Mesendoderm (in vitro differentiated cells): ENCODE measurements around the gene KRTAP3-1. TPM values are rescaled to one million over a fixed set of nuclear protein-coding genes. Genes with fewer than 3 reads are reported as not detected.
"Not testable (repeated sequence)": the region's sequence is repeated elsewhere in the genome, so short reads cannot be mapped to it uniquely, and the experiment has no call there.

Source experiments
- DNase-seq: peaks from one replicate; pipeline ENCODE4 v3.0.0; 2013
- H2AK5ac ChIP-seq: 2 replicates; pipeline ENCODE4 v1.6.1; 2013; ENCODE audit warnings: low read length, inconsistent platforms
- H2BK120ac ChIP-seq: 2 replicates; pipeline ENCODE4 v1.6.1; 2013; ENCODE audit warnings: low read depth, mild to moderate bottlenecking, low read length, moderate library complexity, mixed read lengths
- H2BK15ac ChIP-seq: replicated peaks from 2 replicates; pipeline ENCODE4 v1.6.1; 2013; ENCODE audit warnings: low read depth, mild to moderate bottlenecking, moderate library complexity
- H2BK5ac ChIP-seq: 2 replicates; pipeline ENCODE4 v1.6.1; 2013; ENCODE audit warnings: low read length, inconsistent platforms
- H3K18ac ChIP-seq: 2 replicates; pipeline ENCODE4 v1.6.1; 2013; ENCODE audit warnings: mild to moderate bottlenecking, low read length, mixed read lengths
- H3K23ac ChIP-seq: one replicate; pipeline ENCODE4 v1.6.1; 2013; ENCODE audit warnings: low read length
- H3K27ac ChIP-seq: 2 replicates; pipeline ENCODE4 v1.5.1; 2013; ENCODE audit warnings: low read depth, mild to moderate bottlenecking, inconsistent platforms, low read length, moderate library complexity
- H3K27me3 ChIP-seq: 2 replicates; pipeline ENCODE4 v1.6.1; 2013; ENCODE audit warnings: low read length, control low read depth, mild to moderate bottlenecking, inconsistent platforms; ENCODE audit not compliant: insufficient read depth, poor library complexity
- H3K36me3 ChIP-seq: 2 replicates; pipeline ENCODE4 v1.6.1; 2013; ENCODE audit warnings: low read length, inconsistent platforms; ENCODE audit not compliant: control insufficient read depth, insufficient read depth
- H3K4ac ChIP-seq: one replicate; pipeline ENCODE4 v1.6.1; 2013; ENCODE audit warnings: low read depth, mild to moderate bottlenecking, low read length, moderate library complexity
- H3K4me1 ChIP-seq: 2 replicates; pipeline ENCODE4 v1.6.1; 2013; ENCODE audit warnings: low read depth, low read length, inconsistent platforms; ENCODE audit not compliant: control insufficient read depth
- H3K4me2 ChIP-seq: 2 replicates; pipeline ENCODE4 v1.6.1; 2013; ENCODE audit warnings: low read length
- H3K4me3 ChIP-seq: 2 replicates; pipeline ENCODE4 v1.5.1; 2013; ENCODE audit warnings: mild to moderate bottlenecking, low read length
- H3K56ac ChIP-seq: one replicate; pipeline ENCODE4 v1.6.1; 2013; ENCODE audit warnings: low read length
- H3K79me1 ChIP-seq: 2 replicates; pipeline ENCODE4 v1.6.1; 2013; ENCODE audit warnings: low read length, inconsistent platforms
- H3K79me2 ChIP-seq: 2 replicates; pipeline ENCODE4 v1.6.1; 2013; ENCODE audit warnings: mild to moderate bottlenecking, low read length; ENCODE audit not compliant: control insufficient read depth, insufficient read depth
- H3K9ac ChIP-seq: 2 replicates; pipeline ENCODE4 v1.6.1; 2013; ENCODE audit warnings: low read length, inconsistent platforms
- H4K5ac ChIP-seq: one replicate; pipeline ENCODE4 v1.6.1; 2013; ENCODE audit warnings: low read length
- H4K8ac ChIP-seq: one replicate; pipeline ENCODE4 v1.6.1; 2013; ENCODE audit warnings: low read depth, mild to moderate bottlenecking, control low read depth, low read length, moderate library complexity
- WGBS: extraction: QIAGEN DNeasy Blood & Tissue Kit; methylation state at CpG from one replicate; pipeline ENCODE4 v1.1.7; 2013; ENCODE audit warnings: low lambda C conversion rate, missing lambda C conversion rate; ENCODE audit not compliant: insufficient coverage; ENCODE audit errors: extremely low coverage; 5-methylcytosine and 5-hydroxymethylcytosine counted together
- polyA plus RNA-seq, 2 experiments: library from polyadenylated mRNA; stranded (reverse); fragments of 200-250 nt; gene quantifications; one replicate each; pipeline ENCODE4 v1.2.3, GENCODE V29; 2013

The KRTAP3-1 gene
- polyA plus RNA-seq (2013, experiment 1 of 2): not detected
- not detected for polyA plus RNA-seq (2013, experiment 2 of 2)

DNA sequence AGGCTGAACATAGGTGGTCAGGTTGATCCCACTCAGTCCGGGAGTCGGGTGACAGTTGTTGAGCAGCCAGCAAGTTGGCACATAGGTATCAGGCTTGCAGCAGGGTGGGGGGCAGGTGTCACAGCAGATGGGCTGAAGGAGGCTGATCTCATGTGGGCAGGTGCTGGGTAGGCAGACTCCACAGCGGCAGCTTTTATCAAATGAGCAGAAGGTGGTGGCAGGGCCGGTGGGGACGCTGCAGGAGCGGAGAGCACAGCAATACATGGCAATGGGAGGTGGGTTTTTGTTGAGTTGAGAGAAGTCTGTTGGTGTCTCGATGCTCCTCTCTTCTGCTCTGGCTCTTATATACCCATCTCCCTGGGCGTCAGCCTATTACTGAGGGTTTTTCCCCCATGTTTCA lies at the start of gene KRTAP3-1:
KRTAP3-1 (minus strand) TSS at position 318 of the 400 bp plus-strand sequence; CDS start at position 264, 54 bp downstream.
- no peak within 1 kb of the TSS for H2BK15ac ChIP-seq
- H3K56ac ChIP-seq: no peak within 1 kb of the TSS
- H3K79me1 ChIP-seq: no peaks in the 10 kb centered on the region
- H3K27ac ChIP-seq: no peak within 1 kb of the TSS
- H3K79me2 ChIP-seq: no peaks in the 10 kb centered on the region
- H3K9ac ChIP-seq: no peak within 1 kb of the TSS
- no peak within 1 kb of the TSS for H2BK5ac ChIP-seq
- no peaks in the 10 kb centered on the region for H3K4me1 ChIP-seq
- no peak within 1 kb of the TSS for H2BK120ac ChIP-seq
- no peak for DNase-seq
- no peak within 1 kb of the TSS for H3K4me3 ChIP-seq
- no peak within 1 kb of the TSS for H3K23ac ChIP-seq
- no CpG with 5 or more reads among the region's 8 CpGs for WGBS
- H4K5ac ChIP-seq: no peak within 1 kb of the TSS
- no peak within 1 kb of the TSS for H3K4ac ChIP-seq
- no peaks in the 10 kb centered on the region for H3K27me3 ChIP-seq
- no peak within 1 kb of the TSS for H4K8ac ChIP-seq
- H2AK5ac ChIP-seq: no peak within 1 kb of the TSS
- H3K4me2 ChIP-seq: no peak within 1 kb of the TSS
- no peaks in the 10 kb centered on the region for H3K36me3 ChIP-seq
- H3K18ac ChIP-seq: no peak within 1 kb of the TSS

DNA sequence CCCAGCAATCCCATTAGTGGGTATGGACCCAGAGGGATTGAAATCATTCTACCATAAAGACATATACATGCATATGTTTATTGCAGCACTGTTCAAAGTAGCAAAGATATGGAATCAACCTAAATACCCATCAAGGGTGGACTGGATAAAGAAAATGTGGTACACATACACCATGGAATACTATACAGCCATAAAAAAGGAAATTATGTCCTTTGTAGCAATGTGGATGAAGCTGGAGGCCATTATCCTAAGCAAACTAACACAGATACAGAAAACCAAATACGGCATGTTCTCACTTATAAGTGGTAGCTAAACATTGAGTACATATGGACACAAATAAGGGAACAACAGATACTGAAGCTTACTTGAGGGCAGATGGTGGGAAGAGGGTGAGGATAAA lies 48.6 kb upstream of the KRTAP3-1 start:
- Histone ChIP-seq H3K27me3 (no peaks in the 10 kb centered on the region), H3K4me1 (no peaks in the 10 kb centered on the region), H3K79me2 (no peaks in the 10 kb centered on the region), H2BK5ac (no peak overlapping the region), H3K4ac (no peak overlapping the region), H3K27ac (no peak overlapping the region), H3K56ac (no peak overlapping the region), H3K79me1 (no peaks in the 10 kb centered on the region), H2BK15ac (no peak overlapping the region), H2AK5ac (no peak overlapping the region), H3K9ac (no peak overlapping the region), H3K4me3 (no peak overlapping the region), H4K8ac (no peak overlapping the region), H3K4me2 (no peak overlapping the region), H3K36me3 (no peaks in the 10 kb centered on the region), H3K23ac (no peak overlapping the region), H3K18ac (no peak overlapping the region), H4K5ac (no peak overlapping the region), H2BK120ac (no peak overlapping the region)
- DNase-seq: no peak
- WGBS: no CpG with 5 or more reads among the region's 1 CpG

DNA sequence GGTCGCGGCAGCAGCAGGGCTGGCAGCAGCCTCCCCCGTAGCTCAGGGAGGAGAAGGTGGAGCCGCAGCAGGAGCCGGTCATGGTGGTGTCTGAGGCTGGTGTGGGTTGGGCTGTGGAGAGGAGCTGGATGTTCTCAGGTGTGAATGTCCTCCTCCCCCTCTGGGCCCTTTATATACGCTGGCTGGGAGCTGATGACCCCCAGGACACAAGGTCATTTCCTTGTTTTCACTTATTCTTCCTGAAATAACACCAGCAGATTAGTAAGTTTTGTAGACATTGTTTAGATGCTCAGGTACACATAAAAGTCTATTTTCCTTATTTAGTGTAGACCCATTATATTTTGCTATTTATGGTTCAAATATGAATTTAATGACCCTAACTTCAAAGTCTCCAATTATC lies 46.2 kb upstream of the KRTAP3-1 start, which contains the start of gene KRTAP2-2:
KRTAP2-2 (minus strand) TSS at position 101 of the 400 bp plus-strand sequence; CDS start at position 82, 19 bp downstream.
- H2AK5ac ChIP-seq, H3K56ac ChIP-seq, H3K4me3 ChIP-seq, H3K79me1 ChIP-seq, H3K4me1 ChIP-seq, H3K27ac ChIP-seq, H2BK120ac ChIP-seq, H2BK5ac ChIP-seq, H3K9ac ChIP-seq, H2BK15ac ChIP-seq, H3K36me3 ChIP-seq, H3K18ac ChIP-seq, H3K4me2 ChIP-seq, H3K23ac ChIP-seq, H4K8ac ChIP-seq, H4K5ac ChIP-seq, DNase-seq, H3K27me3 ChIP-seq, H3K79me2 ChIP-seq: not testable (repeated sequence)
- H3K4ac ChIP-seq: peak within 1 kb of the TSS; percentile 55
- no CpG with 5 or more reads among the region's 6 CpGs for WGBS

DNA sequence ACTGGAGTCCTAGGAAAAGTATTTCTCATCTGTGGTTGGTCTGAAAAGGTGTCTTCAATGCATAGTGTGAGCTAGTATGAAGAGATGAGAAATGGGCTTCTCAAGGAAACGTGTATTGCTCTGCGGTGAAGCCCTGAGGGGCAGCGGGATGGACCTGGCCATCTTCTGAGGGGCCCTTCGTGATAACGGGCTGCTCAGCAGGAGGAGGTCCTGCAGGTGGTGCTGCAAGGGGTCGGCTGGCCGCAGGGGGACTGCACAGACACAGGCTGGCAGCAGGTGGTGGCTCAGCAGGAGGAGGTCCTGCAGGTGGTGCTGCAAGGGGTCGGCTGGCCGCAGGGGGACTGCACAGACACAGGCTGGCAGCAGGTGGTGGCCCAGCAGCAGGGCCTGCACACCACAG lies 45.6 kb upstream of the KRTAP3-1 start:
- DNase-seq: not testable (repeated sequence)

DNA sequence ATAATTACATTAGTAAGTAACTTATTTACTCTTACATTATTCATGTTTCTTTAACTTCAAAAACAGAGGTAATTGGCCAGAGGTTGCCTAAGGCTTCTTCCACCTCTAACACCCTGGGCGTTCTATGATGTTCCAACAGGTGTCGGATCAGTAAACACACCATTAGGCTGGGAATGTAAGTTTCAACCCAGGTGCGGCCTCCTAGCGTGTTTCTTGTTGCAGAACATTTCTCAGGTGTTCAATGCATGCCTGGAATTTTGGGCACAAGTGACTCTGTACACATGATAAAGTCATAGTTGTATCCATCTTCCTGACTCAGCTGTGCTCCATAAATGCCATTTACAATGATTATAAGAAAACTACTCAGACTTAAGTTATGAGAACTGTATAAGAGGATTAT lies 45.1 kb upstream of the KRTAP3-1 start:
- Histone ChIP-seq H3K4me1 (peaks cover 1% of the 10 kb centered on the region), H3K36me3 (no peaks in the 10 kb centered on the region), H2BK5ac (no peak overlapping the region), H3K27me3 (no peaks in the 10 kb centered on the region), H4K8ac (no peak overlapping the region), H3K4me3 (no peak overlapping the region), H3K79me1 (no peaks in the 10 kb centered on the region), H4K5ac (no peak overlapping the region), H3K23ac (no peak overlapping the region), H2BK120ac (no peak overlapping the region), H3K4ac (no peak overlapping the region), H3K9ac (no peak overlapping the region), H3K4me2 (no peak overlapping the region), H3K79me2 (no peaks in the 10 kb centered on the region), H2AK5ac (no peak overlapping the region), H2BK15ac (no peak overlapping the region), H3K56ac (no peak overlapping the region), H3K27ac (no peak overlapping the region), H3K18ac (peak overlapping the region; percentile 51)
- no peak for DNase-seq
- no CpG with 5 or more reads among the region's 4 CpGs for WGBS

More for the DNA sequence above, 45.6 kb upstream of the KRTAP3-1 start:
- H3K27ac ChIP-seq, H4K5ac ChIP-seq, H2BK15ac ChIP-seq, H4K8ac ChIP-seq, H2BK5ac ChIP-seq, H3K56ac ChIP-seq, H3K18ac ChIP-seq, H3K4me3 ChIP-seq, H2BK120ac ChIP-seq, H3K9ac ChIP-seq, H3K4me2 ChIP-seq, H3K79me2 ChIP-seq, H3K36me3 ChIP-seq, H2AK5ac ChIP-seq, H3K4me1 ChIP-seq, H3K27me3 ChIP-seq, H3K23ac ChIP-seq, H3K79me1 ChIP-seq, H3K4ac ChIP-seq: not testable (repeated sequence)
- no CpG with 5 or more reads among the region's 9 CpGs for WGBS

DNA sequence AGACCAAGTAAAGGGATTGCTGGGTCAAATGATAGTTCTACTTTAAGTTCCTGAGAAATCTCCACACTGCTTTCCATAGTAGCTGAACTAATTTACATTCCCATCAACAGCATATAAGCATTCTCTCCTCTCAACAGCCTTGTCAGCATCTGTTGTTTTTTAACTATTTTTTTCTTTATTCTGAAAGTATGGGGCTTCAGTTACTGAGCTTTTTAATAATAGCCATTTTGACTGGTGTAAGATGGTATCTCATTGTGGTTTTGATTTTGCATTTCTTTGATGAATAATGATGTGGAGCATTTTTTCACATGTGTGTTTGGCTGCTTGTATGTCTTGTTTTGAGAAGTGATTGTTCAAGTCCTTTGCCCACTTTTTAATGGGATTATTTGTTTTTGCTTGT lies 43.6 kb upstream of the KRTAP3-1 start:
- no peak overlapping the region for H2BK120ac ChIP-seq
- H2AK5ac ChIP-seq: no peak overlapping the region
- no peak for DNase-seq
- no peaks in the 10 kb centered on the region for H3K79me2 ChIP-seq
- no peak overlapping the region for H3K9ac ChIP-seq
- H3K4ac ChIP-seq: no peak overlapping the region
- no peak overlapping the region for H3K18ac ChIP-seq
- H3K27me3 ChIP-seq: no peaks in the 10 kb centered on the region
- H4K8ac ChIP-seq: no peak overlapping the region
- H3K4me1 ChIP-seq: peaks cover 1% of the 10 kb centered on the region
- H2BK15ac ChIP-seq: no peak overlapping the region
- H3K23ac ChIP-seq: no peak overlapping the region
- H4K5ac ChIP-seq: no peak overlapping the region
- no peaks in the 10 kb centered on the region for H3K79me1 ChIP-seq
- H3K4me2 ChIP-seq: no peak overlapping the region
- no peak overlapping the region for H3K4me3 ChIP-seq
- no peak overlapping the region for H2BK5ac ChIP-seq
- H3K56ac ChIP-seq: no peak overlapping the region
- H3K36me3 ChIP-seq: no peaks in the 10 kb centered on the region
- no peak overlapping the region for H3K27ac ChIP-seq
